ES-I3 (cell line): ENCODE results near the gene KCNAB2.
"Not testable (repeated sequence)": the region's sequence is repeated elsewhere in the genome, so short reads cannot be mapped to it uniquely, and the experiment has no call there.

Experiments used
- H3K36me3 ChIP-seq: 2 replicates; pipeline ENCODE4 v1.6.1; 2013; ENCODE audit warnings: mild to moderate bottlenecking, low read length, control low read depth, moderate library complexity; ENCODE audit not compliant: insufficient read depth
- H3K4me1 ChIP-seq: 2 replicates; pipeline ENCODE4 v1.6.1; 2013; ENCODE audit warnings: mild to moderate bottlenecking, control low read depth, low read length; ENCODE audit not compliant: insufficient read depth
- H3K9ac ChIP-seq: 2 replicates; pipeline ENCODE4 v1.6.1; 2013; ENCODE audit warnings: low read depth, mild to moderate bottlenecking, low read length, moderate library complexity
- H3K9me3 ChIP-seq: 2 replicates; pipeline ENCODE4 v1.6.1; 2013; ENCODE audit warnings: mild to moderate bottlenecking, low read length, moderate library complexity; ENCODE audit not compliant: control insufficient read depth, insufficient read depth

KCNAB2 gene

DNA sequence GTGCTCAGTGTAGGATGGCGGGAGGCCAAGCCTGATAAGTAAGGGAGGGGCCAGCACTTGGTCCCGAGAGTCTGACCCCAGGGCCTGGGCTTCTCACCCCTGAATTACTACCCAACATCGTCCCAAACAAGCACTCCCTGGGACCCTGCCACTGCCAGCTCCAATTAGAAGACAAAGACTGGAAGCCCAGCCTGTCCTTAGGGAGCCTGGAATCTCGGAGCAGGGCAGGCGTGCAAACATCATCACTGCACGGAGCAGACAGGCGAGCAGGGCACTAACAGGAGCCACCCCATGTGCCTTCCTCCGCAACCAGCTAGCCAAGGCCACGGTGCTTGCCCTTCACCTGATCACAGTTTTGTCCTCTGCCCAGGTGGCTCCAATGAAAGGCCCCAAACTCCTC, 23.2 kb downstream of the KCNAB2 start:
- H3K36me3 ChIP-seq: no peaks in the 10 kb centered on the region
- no peaks in the 10 kb centered on the region for H3K9me3 ChIP-seq
- H3K4me1 ChIP-seq: no peaks in the 10 kb centered on the region
- no peak overlapping the region for H3K9ac ChIP-seq

DNA sequence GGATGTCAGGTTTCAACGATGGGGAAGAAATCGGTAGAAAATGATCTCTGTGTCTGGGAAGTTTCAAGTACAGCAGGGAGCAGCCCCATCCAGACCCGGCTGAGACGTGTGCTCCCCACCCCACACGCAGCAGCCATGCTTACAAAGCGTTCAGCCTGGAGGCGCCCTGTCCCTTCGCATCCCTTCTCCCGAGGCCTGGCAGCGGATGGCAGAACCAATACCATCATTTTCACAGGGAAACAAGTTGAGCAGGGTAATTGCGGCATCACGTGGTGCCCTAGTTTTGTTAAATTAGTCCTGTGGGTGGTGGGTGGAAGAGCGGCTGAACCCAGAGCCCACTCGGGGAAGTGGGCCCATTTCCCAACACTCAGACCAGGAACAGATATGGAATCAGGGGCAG, 23.9 kb downstream of the KCNAB2 start:
- Histone ChIP-seq H3K9me3 (no peaks in the 10 kb centered on the region), H3K9ac (no peak overlapping the region), H3K4me1 (peaks cover 4% of the 10 kb centered on the region; the same call in 1 of the 2 replicates), H3K36me3 (no peaks in the 10 kb centered on the region)

- no peaks in the 10 kb centered on the region for H3K36me3 ChIP-seq
- H3K9me3 ChIP-seq: no peaks in the 10 kb centered on the region
- H3K9ac ChIP-seq: no peak overlapping the region
- peaks cover 4% of the 10 kb centered on the region; the same call in 1 of the 2 replicates for H3K4me1 ChIP-seq
Observed at GRCh38 chr1:6070450-6070974, 24.8 kb downstream of the KCNAB2 start.

- Histone ChIP-seq H3K9ac (no peak overlapping the region), H3K36me3 (no peaks in the 10 kb centered on the region), H3K9me3 (no peaks in the 10 kb centered on the region), H3K4me1 (peaks cover 4% of the 10 kb centered on the region; the same call in 1 of the 2 replicates)
Observed at GRCh38 chr1:6071219-6071618, 25.5 kb downstream of the KCNAB2 start.

DNA sequence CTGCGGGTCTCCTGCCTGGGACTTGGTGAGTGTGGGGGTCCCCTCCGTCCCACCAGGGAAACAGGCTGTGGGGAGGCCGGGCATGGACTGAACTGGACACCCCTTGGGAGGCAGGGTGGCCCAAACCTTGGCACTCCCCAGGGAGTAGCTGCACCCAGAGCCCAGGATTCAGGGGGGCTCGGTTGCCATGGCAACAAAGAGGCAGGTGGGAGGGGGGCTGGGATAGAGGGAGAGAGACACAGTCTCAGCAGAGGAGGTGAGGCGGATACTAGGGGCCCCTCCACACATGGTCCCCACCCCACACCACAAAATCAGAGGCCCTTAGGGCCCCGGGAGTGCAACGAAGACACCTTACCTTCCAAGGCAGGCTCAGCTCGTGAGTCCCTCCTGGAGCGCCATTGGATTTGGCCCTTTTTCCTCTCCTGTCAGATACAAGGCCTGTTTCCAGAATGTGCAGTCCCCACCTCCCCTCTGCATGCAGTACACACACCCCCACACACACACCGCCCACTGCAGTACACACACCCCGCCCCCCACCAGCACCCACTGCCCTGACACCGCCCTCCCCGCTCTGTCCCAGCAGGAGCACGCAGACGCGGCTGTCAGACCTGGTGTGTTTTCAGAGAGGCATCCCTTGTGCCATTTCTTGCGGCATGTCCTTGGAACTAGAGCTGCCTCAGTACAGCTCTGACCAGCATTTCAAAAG, 27.2 kb downstream of the KCNAB2 start:
- H3K4me1 ChIP-seq: peaks cover 4% of the 10 kb centered on the region; the same call in 1 of the 2 replicates
- no peak overlapping the region for H3K9ac ChIP-seq
- no peaks in the 10 kb centered on the region for H3K9me3 ChIP-seq
- H3K36me3 ChIP-seq: no peaks in the 10 kb centered on the region

DNA sequence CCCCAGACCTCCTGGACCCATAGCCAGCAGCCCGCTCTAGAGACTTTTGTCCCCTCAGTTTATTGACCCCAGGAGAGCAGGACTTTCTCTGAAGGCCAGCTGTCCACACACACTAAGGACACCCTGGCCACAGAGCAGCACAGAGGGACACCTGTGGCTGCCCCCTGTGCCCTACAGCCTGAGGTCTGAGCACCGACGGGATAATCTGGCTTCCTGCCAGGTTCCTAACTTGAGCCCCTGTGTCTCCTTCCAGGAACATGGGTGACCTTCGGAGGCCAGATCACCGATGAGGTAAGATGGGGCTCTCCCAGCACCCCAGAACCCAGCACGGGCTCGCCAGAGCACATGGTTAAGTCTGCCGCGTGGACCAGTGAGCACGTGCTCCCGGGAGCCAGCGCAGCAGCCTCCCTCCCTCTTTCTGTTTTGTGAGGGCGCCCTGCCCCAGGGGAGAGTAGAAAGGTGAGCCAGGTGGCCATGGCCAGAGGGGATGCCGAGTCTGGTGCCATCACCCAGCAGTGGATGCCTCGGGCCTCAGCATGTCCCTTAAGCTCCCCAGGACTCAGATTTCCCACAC, 27.9 kb downstream of the KCNAB2 start:
- Histone ChIP-seq H3K36me3 (no peaks in the 10 kb centered on the region), H3K9me3 (no peaks in the 10 kb centered on the region), H3K9ac (no peak overlapping the region), H3K4me1 (peaks cover 4% of the 10 kb centered on the region; the same call in 1 of the 2 replicates)

- Histone ChIP-seq H3K36me3 (no peaks in the 10 kb centered on the region), H3K4me1 (peaks cover 4% of the 10 kb centered on the region; the same call in 1 of the 2 replicates), H3K9ac (no peak overlapping the region), H3K9me3 (no peaks in the 10 kb centered on the region)
Observed at GRCh38 chr1:6074192-6074901, 28.7 kb downstream of the KCNAB2 start.

GRCh38 chr1:6075748-6076147, 30.1 kb downstream of the KCNAB2 start:
- Histone ChIP-seq H3K4me1 (peaks cover 4% of the 10 kb centered on the region; the same call in 1 of the 2 replicates), H3K9me3 (no peaks in the 10 kb centered on the region), H3K9ac (no peak overlapping the region), H3K36me3 (no peaks in the 10 kb centered on the region)

DNA sequence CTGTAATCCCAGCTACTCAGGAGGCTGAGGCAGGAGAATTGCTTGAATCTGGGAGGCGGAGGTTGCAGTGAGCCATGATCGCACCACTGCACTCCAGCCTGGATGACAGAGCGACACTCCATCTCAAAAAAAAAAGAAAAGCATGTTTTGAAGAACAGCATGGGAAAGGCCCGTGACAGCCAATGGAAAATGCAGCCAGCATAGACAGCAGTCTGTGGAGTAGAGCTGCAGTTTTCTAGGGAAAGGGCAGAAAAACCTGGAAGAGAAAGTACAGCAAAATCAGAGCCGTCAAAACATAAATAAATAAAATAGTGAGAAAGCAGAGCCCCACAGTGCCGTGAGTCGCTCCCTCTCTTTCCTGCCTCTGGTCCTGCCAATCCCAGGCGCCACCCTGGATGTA, 31.4 kb downstream of the KCNAB2 start:
- H3K36me3 ChIP-seq: not testable (repeated sequence)

GRCh38 chr1:6077506-6077905, 31.8 kb downstream of the KCNAB2 start:
- Histone ChIP-seq H3K4me1 (peaks cover 4% of the 10 kb centered on the region; the same call in 1 of the 2 replicates), H3K36me3 (no peaks in the 10 kb centered on the region), H3K9ac (no peak overlapping the region), H3K9me3 (no peaks in the 10 kb centered on the region)

More for the DNA sequence above, 31.4 kb downstream of the KCNAB2 start:
- not testable (repeated sequence) for H3K4me1 ChIP-seq, H3K9ac ChIP-seq, H3K9me3 ChIP-seq

DNA sequence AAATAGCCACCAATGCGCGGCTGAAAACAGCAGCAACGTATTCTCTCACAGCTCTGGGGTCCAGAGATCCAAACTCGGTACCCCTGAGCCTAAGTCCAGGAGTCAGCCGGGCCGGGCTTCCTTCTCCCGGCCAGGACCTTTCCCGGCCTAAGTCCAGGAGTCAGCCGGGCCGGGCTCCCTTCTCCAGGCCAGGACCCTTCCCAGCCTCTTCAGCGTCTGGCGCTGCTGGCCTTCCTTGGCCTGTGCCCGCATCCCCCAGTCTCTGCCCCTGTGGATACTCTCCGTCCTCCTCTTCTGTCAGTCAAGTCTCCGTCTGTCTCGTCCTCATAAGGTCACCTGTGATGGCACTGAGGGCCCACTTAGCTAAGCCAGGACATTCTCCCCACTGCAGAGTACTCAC, 32.2 kb downstream of the KCNAB2 start:
- Histone ChIP-seq H3K4me1 (peaks cover 4% of the 10 kb centered on the region; the same call in 1 of the 2 replicates), H3K9ac (no peak overlapping the region), H3K36me3 (no peaks in the 10 kb centered on the region), H3K9me3 (no peaks in the 10 kb centered on the region)

GRCh38 chr1:6080469-6080868, 34.8 kb downstream of the KCNAB2 start:
- Histone ChIP-seq H3K9me3 (no peaks in the 10 kb centered on the region), H3K9ac (no peak overlapping the region), H3K36me3 (no peaks in the 10 kb centered on the region), H3K4me1 (peaks cover 10% of the 10 kb centered on the region; the same call in 1 of the 2 replicates)

DNA sequence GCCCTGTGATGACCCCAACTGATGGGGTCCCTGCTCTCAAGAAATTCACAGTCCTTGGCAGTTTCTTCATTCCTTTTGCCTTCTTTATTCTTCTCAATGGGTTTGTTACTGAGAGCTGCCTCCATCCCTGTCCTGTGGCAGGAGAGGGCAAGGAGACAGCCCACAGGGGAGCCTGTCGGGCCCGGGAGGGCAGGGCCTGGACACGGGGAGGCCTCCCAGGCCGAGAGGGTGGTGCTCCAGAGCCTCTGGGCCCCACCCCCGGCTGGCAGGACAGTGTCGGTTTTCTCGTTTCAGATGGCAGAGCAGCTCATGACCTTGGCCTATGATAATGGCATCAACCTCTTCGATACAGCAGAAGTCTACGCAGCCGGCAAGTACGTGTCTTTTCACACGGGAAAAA, 36.2 kb downstream of the KCNAB2 start:
- no peaks in the 10 kb centered on the region for H3K36me3 ChIP-seq
- no peaks in the 10 kb centered on the region for H3K9me3 ChIP-seq
- H3K9ac ChIP-seq: no peak overlapping the region
- H3K4me1 ChIP-seq: peaks cover 10% of the 10 kb centered on the region; the same call in 1 of the 2 replicates

DNA sequence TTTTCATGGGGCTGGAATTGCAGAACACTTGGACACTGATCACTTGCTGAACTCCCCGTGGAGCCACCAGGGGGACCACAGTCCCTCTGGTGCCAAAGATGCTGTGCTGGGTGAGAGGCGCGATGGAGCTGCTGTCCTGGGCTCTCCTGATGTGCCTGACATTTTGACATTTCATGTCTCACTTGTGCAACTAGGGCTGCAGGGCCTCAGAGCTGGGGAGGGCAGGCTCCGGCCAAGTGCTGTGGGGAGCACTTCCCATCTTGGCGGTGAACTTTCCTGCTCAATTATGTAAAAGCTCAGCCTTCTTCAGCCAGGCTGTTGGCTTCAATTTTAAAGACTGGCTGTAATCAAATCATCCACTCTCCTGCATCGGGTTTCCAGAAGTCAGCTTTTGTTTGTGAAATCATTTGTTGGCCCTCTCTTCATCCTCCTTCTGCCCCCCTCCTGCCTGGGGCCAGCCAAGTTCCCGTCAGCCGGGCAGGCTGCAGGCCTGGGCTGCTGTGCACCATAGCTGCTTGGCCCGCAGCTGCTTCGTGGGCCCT, 36.8 kb downstream of the KCNAB2 start:
- Histone ChIP-seq H3K4me1 (peaks cover 10% of the 10 kb centered on the region; the same call in 1 of the 2 replicates), H3K36me3 (no peaks in the 10 kb centered on the region), H3K9ac (no peak overlapping the region), H3K9me3 (no peaks in the 10 kb centered on the region)
